AG04450 (cell line): ENCODE data around the gene RXFP1. TPM values are rescaled to one million over a fixed set of nuclear protein-coding genes. Genes with fewer than 3 reads are reported as not detected.

ENCODE experiments used
- CTCF ChIA-PET: fragments of 300-600, 350-600 bp; formaldehyde crosslinking; extraction: SDS; loops from one replicate; lab custom pipeline; 2022; ENCODE audit warnings: antibody characterized with exemption, inconsistent platforms; lab: Charles Lee
- POLR2A ChIA-PET: fragments of 350-600 bp; formaldehyde crosslinking; extraction: SDS; loops from one replicate; lab custom pipeline; 2021; ENCODE audit warnings: antibody characterized with exemption, inconsistent platforms; lab: Yijun Ruan, JAX
- DNase-seq: peaks from one replicate; pipeline ENCODE4 v3.0.0-alpha.2; 2011; ENCODE audit warnings: low read depth, low spot score
- H3K27ac ChIP-seq: one replicate; pipeline ENCODE4 v1.5.1; 2012; ENCODE audit warnings: low read depth, low read length, control low read depth
- H3K27me3 ChIP-seq: one replicate; pipeline ENCODE4 v1.6.0; 2012; ENCODE audit warnings: low read length; ENCODE audit not compliant: control insufficient read depth, insufficient read depth
- H3K4me3 ChIP-seq: 2 replicates; pipeline ENCODE4 v1.5.1; 2011; ENCODE audit warnings: mild to moderate bottlenecking, low read depth, low read length, control low read depth
- H3K9me3 ChIP-seq: 2 replicates; pipeline ENCODE4 v1.5.1; 2012; ENCODE audit warnings: low read length; ENCODE audit not compliant: control insufficient read depth, insufficient read depth
- CTCF ChIP-seq: IDR thresholded peaks from 2 replicates; pipeline ENCODE4 v1.5.1; 2011; ENCODE audit warnings: low read depth, low read length, control low read depth, inconsistent platforms
- polyA plus RNA-seq: library from polyadenylated mRNA; depleted of rRNA; stranded (reverse); fragments of >200 nt; gene quantifications from 2 replicates; pipeline ENCODE4 v1.2.3, GENCODE V29; 2011

Gene RXFP1
- polyA plus RNA-seq, 1 experiment: 0.02 TPM

- ChIA-PET CTCF (no interaction called here), POLR2A (no interaction called here)
- no peak for TF ChIP-seq CTCF
- H3K4me3 ChIP-seq: no peak overlapping the region
- no peak overlapping the region for H3K27ac ChIP-seq
- no peak for DNase-seq
- H3K27me3 ChIP-seq: no peaks in the 10 kb centered on the region
- no peaks in the 10 kb centered on the region for H3K9me3 ChIP-seq
These were observed 13.0 kb downstream of the RXFP1 start for GRCh38 chr4:158534727-158535126.

DNA sequence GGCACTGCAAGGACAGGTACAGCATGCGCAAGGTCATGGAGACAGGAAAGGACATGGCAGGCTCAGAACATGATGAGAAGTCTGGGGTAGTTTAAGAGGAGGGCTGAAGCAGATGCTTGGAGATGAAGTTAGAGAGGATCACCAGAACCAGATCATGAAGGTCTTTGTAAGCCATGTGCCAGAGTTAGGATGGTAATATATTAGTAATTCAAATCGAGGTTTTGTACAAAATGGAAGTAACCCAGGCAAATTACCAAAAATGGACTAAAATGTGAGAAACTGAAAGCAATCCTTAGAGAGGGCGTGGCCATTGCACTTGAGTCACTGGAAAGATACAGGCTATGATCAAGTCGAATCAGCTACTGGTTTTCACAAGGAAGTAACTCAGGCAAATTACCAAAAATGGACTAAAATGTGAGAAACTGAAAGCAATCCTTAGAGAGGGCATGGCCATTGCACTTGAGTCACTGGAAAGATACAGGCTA is 13.5 kb downstream of the RXFP1 start:
- DNase-seq: peak; percentile 4
- ChIA-PET POLR2A (no interaction called here), CTCF (no interaction called here)
- no peaks in the 10 kb centered on the region for H3K27me3 ChIP-seq
- H3K9me3 ChIP-seq: no peaks in the 10 kb centered on the region
- no peak overlapping the region for H3K4me3 ChIP-seq
- no peak overlapping the region for H3K27ac ChIP-seq
- TF ChIP-seq CTCF: no peak

DNA sequence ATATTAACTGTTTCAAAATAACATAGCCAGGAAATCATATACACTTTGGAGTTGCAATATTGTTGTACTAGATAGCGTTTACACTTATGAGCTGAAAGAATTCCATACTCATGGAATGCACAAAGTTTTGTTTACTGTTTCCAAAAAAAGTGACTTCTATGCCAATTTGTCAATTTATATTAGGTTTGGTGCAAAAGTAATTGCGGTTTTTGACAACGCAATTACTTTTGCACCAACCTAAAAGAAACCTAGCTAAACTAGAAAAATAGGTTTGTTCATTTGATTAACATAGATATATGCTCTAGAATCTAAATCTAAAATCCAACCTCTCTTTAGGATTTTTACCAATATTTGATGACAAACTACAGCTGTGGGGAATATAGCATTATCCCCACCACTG is 15.2 kb downstream of the RXFP1 start:
- no peak for DNase-seq
- no peak overlapping the region for H3K27ac ChIP-seq
- CTCF ChIA-PET: interaction anchor here (0.6 kb wide), 1 partner anchor 9 kb away, joined by 3 read pairs; no protein-coding TSS in a partner anchor
- no peaks in the 10 kb centered on the region for H3K9me3 ChIP-seq
- no peaks in the 10 kb centered on the region for H3K27me3 ChIP-seq
- H3K4me3 ChIP-seq: no peak overlapping the region
- POLR2A ChIA-PET: no interaction called here
- TF ChIP-seq CTCF: no peak

- H3K4me3 ChIP-seq: no peak overlapping the region
- TF ChIP-seq CTCF: no peak
- ChIA-PET POLR2A (no interaction called here), CTCF (no interaction called here)
- no peak for DNase-seq
- H3K9me3 ChIP-seq: no peaks in the 10 kb centered on the region
- H3K27ac ChIP-seq: no peak overlapping the region
- H3K27me3 ChIP-seq: no peaks in the 10 kb centered on the region
These were observed 16.5 kb downstream of the RXFP1 start for GRCh38 chr4:158538176-158538575.

GRCh38 chr4:158538911-158539310 is 17.2 kb downstream of the RXFP1 start:
- Histone ChIP-seq H3K9me3 (no peaks in the 10 kb centered on the region), H3K27ac (no peak overlapping the region), H3K27me3 (no peaks in the 10 kb centered on the region), H3K4me3 (no peak overlapping the region)
- CTCF ChIA-PET: no interaction called here
- no peak for TF ChIP-seq CTCF
- DNase-seq: no peak
- POLR2A ChIA-PET: no interaction called here
